Heart left ventricle (tissue), 16 donors: Measurements from ENCODE around the gene TMEM266. TPM values are rescaled to one million over a fixed set of nuclear protein-coding genes. Genes with fewer than 3 reads are reported as not detected.

Experiments
- ATAC-seq, 4 donors: fragments of 200-7000 bp; cut with Tn5 transposase; one replicate each; pipeline ENCODE4 v1.9.1; 2020 to 2022; ENCODE audit warnings: moderate library complexity in 4 of 4, mild to moderate bottlenecking in 3 of 4, moderate number of reproducible peaks in 1 of 4
- DNase-seq, 5 donors: peaks; one replicate each; pipeline ENCODE4 v3.0.0-alpha.2; 2020
- H3K27ac ChIP-seq, 12 donors: fragments of 200-600 bp; sonication (generic) in 4 of 12; one replicate each; pipeline versions ENCODE4 v1.5.0 to v1.8.0; 2016 to 2022; ENCODE audit warnings: mild to moderate bottlenecking in 2 of 12
- H3K27me3 ChIP-seq, 9 donors: fragments of 200-600 bp; sonication (generic) in 2 of 9; one replicate each; pipeline versions ENCODE4 v1.5.1 to v1.8.0; 2016 to 2022; ENCODE audit warnings: mild to moderate bottlenecking in 3 of 9
- H3K36me3 ChIP-seq, 9 donors: fragments of 200-600 bp; sonication (generic) in 2 of 9; one replicate each; pipeline versions ENCODE4 v1.5.0 to v1.8.0; 2018 to 2022; ENCODE audit warnings: mild to moderate bottlenecking in 2 of 9
- H3K4me1 ChIP-seq, 12 donors: fragments of 200-600 bp; sonication (generic) in 4 of 12; one replicate each; pipeline versions ENCODE4 v1.5.0 to v1.8.0; 2016 to 2022; ENCODE audit warnings: mild to moderate bottlenecking in 3 of 12
- H3K4me3 ChIP-seq, 12 donors: fragments of 200-600 bp; sonication (generic) in 4 of 12; one replicate each; pipeline versions ENCODE4 v1.5.0 to v1.8.0; 2017 to 2022; ENCODE audit warnings: mild to moderate bottlenecking in 9 of 12, moderate library complexity in 4 of 12
- H3K9me3 ChIP-seq, 12 donors: fragments of 200-600 bp; sonication (generic) in 4 of 12; one replicate each; pipeline versions ENCODE4 v1.5.0 to v1.8.0; 2016 to 2022; ENCODE audit warnings: mild to moderate bottlenecking in 1 of 12
- CTCF ChIP-seq, 12 donors: fragments of 200-600 bp; sonication (generic) in 4 of 12; IDR thresholded peaks; one replicate each; pipeline versions ENCODE4 v1.5.0 to v1.8.0; 2018 to 2022; ENCODE audit warnings: antibody characterized with exemption in 12 of 12, mild to moderate bottlenecking in 5 of 12
- POLR2A ChIP-seq, 2 donors: fragments of 450-650 bp; IDR thresholded peaks; one replicate each; pipeline ENCODE4 v1.6.1; 2017; ENCODE audit warnings: antibody characterized with exemption in 2 of 2, mild to moderate bottlenecking in 2 of 2, moderate library complexity in 2 of 2
- WGBS, 4 donors: extraction: QIAGEN DNeasy Blood & Tissue Kit in 2 of 4; methylation state at CpG; one replicate each; pipeline versions ENCODE4 v1.1.5 to v1.1.7; 2013 to 2018; 5-methylcytosine and 5-hydroxymethylcytosine counted together
- intact Hi-C, 10 donors: fragments of 100-400 bp; cut with DNase I; formaldehyde crosslinking; loops; one replicate each; pipeline versions ENCODE4 v1.11.1 to v1.14.2; 2022
- polyA plus RNA-seq, 2 donors: library from polyadenylated mRNA; stranded (reverse); fragments of 200-250 nt; gene quantifications; one replicate each; pipeline ENCODE4 v1.2.3, GENCODE V29; 2013
- total RNA-seq, 9 donors: library from RNA; depleted of rRNA in 2 of 9; stranded (reverse); fragments of >200 nt in 2 of 9; fragmentation: NEBNext Ultra II Directional in 3 of 9; extraction: Animal tissue kit (Norgen Biotek cat#: 25700) in 3 of 9; gene quantifications; one replicate each; pipeline versions ENCODE4 v1.1.0 to v1.2.4, GENCODE V29; 2016 to 2023
- donor health status: ischemic (EF 13 %, LVEDD 7.1; RV severe dilation, severe dysfunction).
- donor health status: healthy with polysubstance abuse.
- donor health status: DM: no; HTN: yes; CAD: no.
- donor health status: DM: no; HTN: no; CAD: no.
- donor health status: ischemic (EF 25% LVEDD 6.9; RV normal size, moderate dysfunction).
- donor health status: ischemic (EF 25% LVEDD 5.7; RV mildly dilated, moderate dysfunction).
- donor health status: healthy.
- donor health status: DM: yes; HTN: yes; CAD: no.
- donor health status: ischemic (EF 35%, LVEDD 5.7; RV mildly dilated, moderate dysfunction).
- donor health status: nonischemic (EF 11% LVEDD 7.7; RV severe dilation, severe dysfunction).
- donor health status: DM: yes; HTN: yes; CAD: no.
- donor health status: PGD.
- donor health status: ischemic (EF 29% LVEDD 5.4; RV normal size, mild dysfunction).
- donor health status: nonischemic (EF 23%, LVEDD 6.1; RV moderate dilation, normal function).

The TMEM266 gene
- total and polyA plus RNA-seq, 11 donors = 0.03 to 0.38 (median 0.28) TPM; not detected in 6

- Histone ChIP-seq H3K4me3 (no peak overlapping the region), H3K36me3 (no peaks in the 10 kb centered on the region), H3K9me3 (no peaks in the 10 kb centered on the region), H3K27ac (no peak overlapping the region), H3K4me1 (peaks cover 0 to 32% (median 6%) of the 10 kb centered on the region in 12 donors), H3K27me3 (no peaks in the 10 kb centered on the region)
- 90 to 93% (median 92%) methylated on average over 14 of the region's 14 CpGs for WGBS, 4 donors
- intact Hi-C loops = no loop called here
- no peak for TF ChIP-seq POLR2A (IDR thresholded peaks at IDR 0.05)
- TF ChIP-seq CTCF (IDR thresholded peaks at IDR 0.05) = no peak
- DNase-seq (no peak), ATAC-seq (no peak)
Measured at GRCh38 chr15:76168237-76168984, 108.6 kb downstream of the TMEM266 start.

GRCh38 chr15:76169018-76169417 lies 109.2 kb downstream of the TMEM266 start:
- Histone ChIP-seq H3K4me3 (no peak overlapping the region), H3K4me1 (peaks cover 0 to 27% (median 7%) of the 10 kb centered on the region in 12 donors), H3K27ac (peak overlapping the region in 1 of 12 donors; percentile 58), H3K27me3 (no peaks in the 10 kb centered on the region), H3K36me3 (no peaks in the 10 kb centered on the region), H3K9me3 (no peaks in the 10 kb centered on the region)
- peak in 1 of 4 donors; percentile 38 for ATAC-seq
- no peak for DNase-seq
- WGBS, 4 donors = 72 to 77% (median 75%) methylated on average over 4 of the region's 4 CpGs
- TF ChIP-seq CTCF (IDR thresholded peaks at IDR 0.05) (no peak), POLR2A (IDR thresholded peaks at IDR 0.05) (no peak)
- intact Hi-C loops = no loop called here

- Histone ChIP-seq H3K9me3 (no peaks in the 10 kb centered on the region), H3K27me3 (peaks cover 0 to 2% (median 0%) of the 10 kb centered on the region in 9 donors), H3K4me1 (peaks cover 0 to 26% (median 7%) of the 10 kb centered on the region in 12 donors), H3K4me3 (no peak overlapping the region), H3K36me3 (no peaks in the 10 kb centered on the region), H3K27ac (peak overlapping the region in 7 of 12 donors; percentile 24 to 72 (median 54))
- ATAC-seq (peak in 3 of 4 donors; percentile 45 to 70 (median 67)), DNase-seq (peak in 1 of 5 donors; percentile 71)
- intact Hi-C loops = no loop called here
- WGBS, 4 donors = 71 to 79% (median 75%) methylated on average over 14 to 16 of the region's 16 CpGs
- TF ChIP-seq POLR2A (IDR thresholded peaks at IDR 0.05) = no peak
- TF ChIP-seq CTCF (IDR thresholded peaks at IDR 0.05) = no peak
Measured at GRCh38 chr15:76169911-76170800, 110.4 kb downstream of the TMEM266 start.

- no peak for TF ChIP-seq CTCF (IDR thresholded peaks at IDR 0.05)
- no peak for TF ChIP-seq POLR2A (IDR thresholded peaks at IDR 0.05)
- ATAC-seq (peak in 3 of 4 donors; percentile 25 to 59 (median 58)), DNase-seq (peak in 4 of 5 donors; percentile 47 to 73 (median 58))
- Histone ChIP-seq H3K36me3 (no peaks in the 10 kb centered on the region), H3K9me3 (no peaks in the 10 kb centered on the region), H3K27me3 (peaks cover 0 to 7% (median 0%) of the 10 kb centered on the region in 9 donors), H3K4me1 (peaks cover 0 to 34% (median 12%) of the 10 kb centered on the region in 12 donors), H3K4me3 (no peak overlapping the region), H3K27ac (peak overlapping the region in 1 of 12 donors; percentile 37)
- intact Hi-C loops = no loop called here
- WGBS, 4 donors = 41 to 52% (median 43%) methylated on average over 16 of the region's 16 CpGs
Measured at GRCh38 chr15:76172782-76173181, 113.0 kb downstream of the TMEM266 start.
